Smooth muscle cell (in vitro differentiated cells): ENCODE results near the gene ZCCHC14. TPM values are rescaled to one million over a fixed set of nuclear protein-coding genes. Genes with fewer than 3 reads are reported as not detected.
"Not testable (repeated sequence)": the region's sequence is repeated elsewhere in the genome, so short reads cannot be mapped to it uniquely, and the experiment has no call there.

Source experiments
- DNase-seq: peaks from one replicate; lab custom pipeline; 2025; ENCODE audit not compliant: unreplicated experiment; lab: John Stamatoyannopoulos, UW
- H2AFZ ChIP-seq: fragments of 200-600 bp; sonication (generic); 2 replicates; pipeline ENCODE4 v1.6.0; 2016; ENCODE audit warnings: antibody characterized with exemption, low read depth, mild to moderate bottlenecking
- H3F3A ChIP-seq: fragments of 200-600 bp; sonication (generic); 2 replicates; pipeline ENCODE4 v1.6.0; 2017; ENCODE audit warnings: antibody characterized with exemption, low read depth
- H3K27ac ChIP-seq: fragments of 200-600 bp; sonication (generic); 2 replicates; pipeline ENCODE4 v1.5.1; 2016; ENCODE audit warnings: low read depth, mild to moderate bottlenecking
- H3K27me3 ChIP-seq: fragments of 200-600 bp; sonication (generic); 2 replicates; pipeline ENCODE4 v1.6.1; 2016; ENCODE audit warnings: low read depth, mild to moderate bottlenecking
- H3K36me3 ChIP-seq: fragments of 200-600 bp; sonication (generic); 2 replicates; pipeline ENCODE4 v1.5.1; 2016; ENCODE audit warnings: low read depth
- H3K4me1 ChIP-seq: fragments of 200-600 bp; sonication (generic); 2 replicates; pipeline ENCODE4 v1.5.1; 2016; ENCODE audit warnings: low read depth
- H3K4me2 ChIP-seq: fragments of 200-600 bp; sonication (generic); 2 replicates; pipeline ENCODE4 v1.6.0; 2016; ENCODE audit warnings: mild to moderate bottlenecking
- H3K4me3 ChIP-seq: fragments of 200-600 bp; sonication (generic); 2 replicates; pipeline ENCODE4 v1.5.1; 2016; ENCODE audit warnings: mild to moderate bottlenecking
- H3K79me2 ChIP-seq: fragments of 200-600 bp; sonication (generic); 2 replicates; pipeline ENCODE4 v1.6.0; 2016; ENCODE audit warnings: low read depth, mild to moderate bottlenecking
- H3K9ac ChIP-seq: fragments of 200-600 bp; sonication (generic); 2 replicates; pipeline ENCODE4 v1.6.0; 2016; ENCODE audit warnings: low read depth
- H3K9me3 ChIP-seq: fragments of 200-600 bp; sonication (generic); replicated peaks from 2 replicates; pipeline ENCODE4 v1.5.1; 2016; ENCODE audit warnings: low read depth
- H4K20me1 ChIP-seq: fragments of 200-600 bp; sonication (generic); 2 replicates; pipeline ENCODE4 v1.6.0; 2016; ENCODE audit warnings: low read depth
- WGBS: methylation state at CpG from one replicate; pipeline ENCODE4 v1.1.7; 2016; ENCODE audit warnings: low lambda C conversion rate; 5-methylcytosine and 5-hydroxymethylcytosine counted together
- polyA plus RNA-seq: library from polyadenylated mRNA; unstranded; fragments of >200 nt; fragmentation: Nextera tagmentation; extraction: Ambion mirVana; gene quantifications from 2 replicates; pipeline ENCODE4 v1.2.1, GENCODE V29; 2016
- total RNA-seq: library from RNA; depleted of rRNA; stranded (reverse); fragments of >200 nt; gene quantifications from 2 replicates; pipeline ENCODE4 v1.2.3, GENCODE V29; 2014
- TF ChIP-seq, protein P1 (sequence below): fragments of 200-600 bp; sonication (generic); IDR thresholded peaks from 2 replicates; pipeline ENCODE4 v1.5.1; 2017; ENCODE audit warnings: borderline replicate concordance, mild to moderate bottlenecking, antibody characterized with exemption; ENCODE audit not compliant: insufficient read depth, poor library complexity, severe bottlenecking

The ZCCHC14 gene
- total and polyA plus RNA-seq, 2 experiments from 2014 or later = 4.6 to 8.5 TPM

DNA sequence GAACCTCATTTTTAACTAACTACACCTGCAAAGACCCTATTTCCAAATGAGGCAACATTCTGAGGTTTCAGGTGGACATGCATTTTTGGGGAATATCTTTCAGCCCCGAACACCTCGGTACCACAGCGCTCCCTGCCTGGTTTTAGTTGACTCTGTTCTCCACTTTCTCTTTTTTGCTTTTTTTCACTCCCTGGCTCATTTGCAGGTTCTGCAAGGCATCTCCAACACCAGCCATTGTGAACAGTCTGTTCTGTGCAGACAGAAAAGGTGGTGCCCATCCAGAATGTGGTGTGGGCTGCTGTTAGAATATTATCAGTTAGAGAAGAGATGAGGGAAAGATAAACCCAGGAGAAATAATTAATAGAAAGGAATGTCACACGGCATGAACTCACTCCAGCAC, 32.5 kb upstream of the ZCCHC14 start:
- H3K9me3 ChIP-seq = no peaks in the 10 kb centered on the region
- TF ChIP-seq, protein P1, sequence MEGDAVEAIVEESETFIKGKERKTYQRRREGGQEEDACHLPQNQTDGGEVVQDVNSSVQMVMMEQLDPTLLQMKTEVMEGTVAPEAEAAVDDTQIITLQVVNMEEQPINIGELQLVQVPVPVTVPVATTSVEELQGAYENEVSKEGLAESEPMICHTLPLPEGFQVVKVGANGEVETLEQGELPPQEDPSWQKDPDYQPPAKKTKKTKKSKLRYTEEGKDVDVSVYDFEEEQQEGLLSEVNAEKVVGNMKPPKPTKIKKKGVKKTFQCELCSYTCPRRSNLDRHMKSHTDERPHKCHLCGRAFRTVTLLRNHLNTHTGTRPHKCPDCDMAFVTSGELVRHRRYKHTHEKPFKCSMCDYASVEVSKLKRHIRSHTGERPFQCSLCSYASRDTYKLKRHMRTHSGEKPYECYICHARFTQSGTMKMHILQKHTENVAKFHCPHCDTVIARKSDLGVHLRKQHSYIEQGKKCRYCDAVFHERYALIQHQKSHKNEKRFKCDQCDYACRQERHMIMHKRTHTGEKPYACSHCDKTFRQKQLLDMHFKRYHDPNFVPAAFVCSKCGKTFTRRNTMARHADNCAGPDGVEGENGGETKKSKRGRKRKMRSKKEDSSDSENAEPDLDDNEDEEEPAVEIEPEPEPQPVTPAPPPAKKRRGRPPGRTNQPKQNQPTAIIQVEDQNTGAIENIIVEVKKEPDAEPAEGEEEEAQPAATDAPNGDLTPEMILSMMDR = no peak
- no peaks in the 10 kb centered on the region for H3K79me2 ChIP-seq
- H3K36me3 ChIP-seq = no peaks in the 10 kb centered on the region
- H2AFZ ChIP-seq = no peak overlapping the region
- no peak overlapping the region for H3K27ac ChIP-seq
- H4K20me1 ChIP-seq = no peaks in the 10 kb centered on the region
- DNase-seq = no peak
- H3K4me2 ChIP-seq = no peak overlapping the region
- H3K4me3 ChIP-seq = no peak overlapping the region
- H3K27me3 ChIP-seq = no peaks in the 10 kb centered on the region
- no peak overlapping the region for H3K9ac ChIP-seq
- H3K4me1 ChIP-seq = no peaks in the 10 kb centered on the region
- 84% methylated on average over 4 of the region's 4 CpGs for WGBS
- no peaks in the 10 kb centered on the region for H3F3A ChIP-seq

GRCh38 chr16:87524407-87524806, 31.6 kb upstream of the ZCCHC14 start:
- no peaks in the 10 kb centered on the region for H3K9me3 ChIP-seq
- H3K27ac ChIP-seq = no peak overlapping the region
- TF ChIP-seq, protein P1 = no peak
- no peaks in the 10 kb centered on the region for H3K36me3 ChIP-seq
- DNase-seq = no peak
- no peak overlapping the region for H2AFZ ChIP-seq
- no peaks in the 10 kb centered on the region for H3K27me3 ChIP-seq
- no peaks in the 10 kb centered on the region for H4K20me1 ChIP-seq
- H3F3A ChIP-seq = no peaks in the 10 kb centered on the region
- 86% methylated on average over 4 of the region's 4 CpGs for WGBS
- no peaks in the 10 kb centered on the region for H3K4me1 ChIP-seq
- no peak overlapping the region for H3K9ac ChIP-seq
- H3K4me3 ChIP-seq = no peak overlapping the region
- H3K4me2 ChIP-seq = no peak overlapping the region
- no peaks in the 10 kb centered on the region for H3K79me2 ChIP-seq

DNA sequence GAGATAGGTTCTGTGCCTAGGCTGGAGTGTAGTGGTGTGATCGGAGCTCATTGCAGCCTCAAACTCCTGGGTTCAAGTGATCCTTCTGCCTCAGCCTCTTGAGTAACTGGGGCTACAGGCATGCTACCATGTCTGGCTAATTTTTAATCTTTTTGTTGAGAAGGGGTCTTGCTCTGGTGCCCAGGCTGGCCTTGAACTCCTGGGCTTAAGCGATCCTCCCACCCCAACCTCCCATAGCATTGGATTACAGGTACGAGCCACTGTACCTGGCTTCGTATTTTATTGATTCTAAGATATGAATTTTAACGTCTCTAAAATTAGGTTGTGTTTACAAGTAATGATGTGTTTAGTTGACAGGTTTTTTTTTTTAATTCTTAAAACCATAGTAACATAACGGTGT, 30.8 kb upstream of the ZCCHC14 start:
- not testable (repeated sequence) for H3K79me2 ChIP-seq, H3K27me3 ChIP-seq, H3K4me2 ChIP-seq, H3K4me1 ChIP-seq, H4K20me1 ChIP-seq, H3K9me3 ChIP-seq, H3K27ac ChIP-seq, H3K9ac ChIP-seq, DNase-seq, H3F3A ChIP-seq, H3K4me3 ChIP-seq, H3K36me3 ChIP-seq, H2AFZ ChIP-seq
- WGBS = 90% methylated on average over 6 of the region's 6 CpGs

DNA sequence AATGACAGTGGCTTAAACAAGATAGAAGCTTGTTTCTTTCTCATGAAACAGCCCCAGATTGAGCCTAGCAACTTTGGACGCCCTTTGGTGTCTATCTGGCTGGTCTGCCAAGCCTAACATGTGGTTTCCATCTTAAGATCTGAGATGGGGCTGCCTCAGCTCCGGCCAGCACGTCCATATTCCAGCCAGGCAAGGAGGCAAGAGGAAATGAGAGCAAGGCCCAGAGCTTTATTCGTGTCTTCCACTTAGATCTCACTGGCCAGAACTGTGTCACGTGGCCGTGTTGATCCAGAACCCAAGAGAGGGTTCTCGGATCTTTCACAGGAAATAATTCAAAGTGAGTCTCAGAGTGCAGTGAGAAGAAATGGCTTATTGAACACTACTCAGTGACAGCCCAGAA, 28.9 kb upstream of the ZCCHC14 start:
- H3K9me3 ChIP-seq, H3K36me3 ChIP-seq, H3K4me2 ChIP-seq, H3K4me3 ChIP-seq, H3K27ac ChIP-seq, H4K20me1 ChIP-seq, DNase-seq, H3K27me3 ChIP-seq, H3K79me2 ChIP-seq, H3K4me1 ChIP-seq, H3K9ac ChIP-seq, H2AFZ ChIP-seq, H3F3A ChIP-seq: not testable (repeated sequence)
- 87% methylated on average over 7 of the region's 7 CpGs for WGBS

GRCh38 chr16:87519170-87519569, 26.3 kb upstream of the ZCCHC14 start:
- H3K9me3 ChIP-seq, H2AFZ ChIP-seq, DNase-seq, H3F3A ChIP-seq, H3K27me3 ChIP-seq, H3K4me1 ChIP-seq, H4K20me1 ChIP-seq, H3K9ac ChIP-seq, H3K79me2 ChIP-seq, H3K36me3 ChIP-seq, H3K27ac ChIP-seq, H3K4me3 ChIP-seq: not testable (repeated sequence)
- peak overlapping the region; percentile 35 for H3K4me2 ChIP-seq
- WGBS = 34% methylated on average over 4 of the region's 4 CpGs

GRCh38 chr16:87518430-87519051, 25.7 kb upstream of the ZCCHC14 start:
- not testable (repeated sequence) for H3K4me1 ChIP-seq, H3K36me3 ChIP-seq, H3K27me3 ChIP-seq, H3K79me2 ChIP-seq, H3K4me3 ChIP-seq, H3K27ac ChIP-seq, H3K9me3 ChIP-seq, H3F3A ChIP-seq, H3K9ac ChIP-seq, H2AFZ ChIP-seq, H4K20me1 ChIP-seq
- WGBS = 67% methylated on average over 21 of the region's 21 CpGs
- H3K4me2 ChIP-seq = peak overlapping the region; percentile 35
- DNase-seq = peak; percentile 4

DNA sequence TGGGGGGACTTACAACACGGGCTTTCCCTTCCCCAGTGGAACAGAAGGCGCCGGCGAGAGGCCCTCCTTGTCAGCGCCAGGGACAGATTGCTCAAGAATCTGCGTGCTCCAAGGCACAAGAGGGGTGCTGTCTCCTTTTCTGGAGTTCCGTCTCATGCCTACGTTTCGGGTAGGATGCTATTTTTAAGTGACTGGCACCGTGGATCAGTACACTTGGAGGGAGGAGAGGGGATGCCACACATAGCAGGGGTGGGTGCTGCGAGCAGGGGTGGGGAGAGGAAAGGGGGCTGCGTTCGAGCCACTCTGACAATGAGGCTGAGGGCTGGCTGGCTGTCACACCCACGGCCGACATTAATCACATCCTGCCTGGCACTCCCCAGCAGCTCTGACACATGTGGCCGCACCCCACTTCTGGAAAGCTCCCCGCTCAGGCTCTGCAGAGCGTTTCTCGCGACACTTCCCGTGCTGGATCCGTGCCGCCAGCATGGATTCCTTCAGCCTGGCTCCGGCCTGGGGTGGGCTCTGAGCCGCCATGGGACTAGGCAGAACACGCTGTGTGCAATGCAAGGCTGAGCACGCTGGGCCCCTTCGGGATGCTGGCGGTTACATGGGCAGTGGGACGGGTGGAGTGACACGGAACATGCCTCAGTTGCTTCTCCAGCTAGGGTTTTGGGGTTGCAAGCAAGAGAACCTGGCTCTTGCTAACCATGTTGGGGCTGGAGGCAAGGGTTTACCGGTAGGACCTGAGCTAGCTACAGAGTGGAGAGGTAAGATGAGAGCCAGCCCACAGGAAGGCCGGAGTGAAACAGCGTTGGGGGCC, 25.0 kb upstream of the ZCCHC14 start:
- not testable (repeated sequence) for H3K27me3 ChIP-seq, H3K4me3 ChIP-seq, H3K36me3 ChIP-seq, H3K9me3 ChIP-seq, H4K20me1 ChIP-seq, H3K4me2 ChIP-seq, H3F3A ChIP-seq, H3K27ac ChIP-seq, H2AFZ ChIP-seq, H3K9ac ChIP-seq, H3K79me2 ChIP-seq, DNase-seq, H3K4me1 ChIP-seq
- WGBS = 90% methylated on average over 30 of the region's 34 CpGs
